DMS153 treated with DMSO at 0.1 percent for 48 hours (cell line): ENCODE results near the gene ADIPOR2.
"Not testable (repeated sequence)": the region's sequence is repeated elsewhere in the genome, so short reads cannot be mapped to it uniquely, and the experiment has no call there.

Experiments
- DNase-seq: peaks from one replicate; lab custom pipeline; 2025; ENCODE audit not compliant: unreplicated experiment; lab: John Stamatoyannopoulos, UW

The ADIPOR2 gene

GRCh38 chr12:1810201-1810930 lies 119.5 kb downstream of the ADIPOR2 start:
- DNase-seq = no peak

GRCh38 chr12:1810931-1811280 lies 120.0 kb downstream of the ADIPOR2 start:
- DNase-seq = no peak

- DNase-seq = no peak
Observed at GRCh38 chr12:1811281-1811947, 120.5 kb downstream of the ADIPOR2 start.

- DNase-seq = no peak
Observed at GRCh38 chr12:1811948-1812291, 121.0 kb downstream of the ADIPOR2 start.

GRCh38 chr12:1812650-1813302 lies 121.9 kb downstream of the ADIPOR2 start:
- DNase-seq = no peak

- DNase-seq = no peak
Observed at GRCh38 chr12:1814266-1814665, 123.4 kb downstream of the ADIPOR2 start.

- no peak for DNase-seq
Observed at GRCh38 chr12:1815108-1815507, 124.2 kb downstream of the ADIPOR2 start.

- DNase-seq = no peak
Observed at GRCh38 chr12:1815814-1816729, 125.2 kb downstream of the ADIPOR2 start.

GRCh38 chr12:1816730-1817348 lies 126.0 kb downstream of the ADIPOR2 start:
- DNase-seq = no peak

GRCh38 chr12:1817928-1818327 lies 127.1 kb downstream of the ADIPOR2 start:
- DNase-seq = not testable (repeated sequence)

GRCh38 chr12:1819050-1819449 lies 128.2 kb downstream of the ADIPOR2 start:
- no peak for DNase-seq

- DNase-seq = no peak
Observed at GRCh38 chr12:1819571-1819970, 128.7 kb downstream of the ADIPOR2 start.

- DNase-seq = no peak
Observed at GRCh38 chr12:1820191-1820895, 129.5 kb downstream of the ADIPOR2 start, which contains the start of gene LRTM2. LRTM2 (plus strand) TSS chr12:1820565; CDS start chr12:1828149, 7,584 bp downstream.

GRCh38 chr12:1820896-1821291 lies 130.0 kb downstream of the ADIPOR2 start:
- DNase-seq = no peak

GRCh38 chr12:1821805-1822204 lies 130.9 kb downstream of the ADIPOR2 start:
- DNase-seq = no peak

GRCh38 chr12:1822699-1823098 lies 131.8 kb downstream of the ADIPOR2 start:
- no peak for DNase-seq

- no peak for DNase-seq
Observed at GRCh38 chr12:1823237-1823636, 132.4 kb downstream of the ADIPOR2 start.

GRCh38 chr12:1825382-1826102 lies 134.7 kb downstream of the ADIPOR2 start:
- no peak for DNase-seq

GRCh38 chr12:1826401-1826800 lies 135.5 kb downstream of the ADIPOR2 start:
- no peak for DNase-seq
